Stimulated activated effector memory CD8-positive, alpha-beta T cell treated with anti-CD3 and anti-CD28 coated beads, Interleukin-12 subunit alpha, Interleukin-12 subunit beta, amount 100 ng/mL, for 72 hours (primary cell): Measurements from ENCODE around the gene MSL3.

Experiments
- ATAC-seq: fragments of 150-1000 bp; cut with Tn5 transposase; 2 replicates; pipeline ENCODE4 v1.10.0; 2021
- DNase-seq, 2 donors: peaks; one replicate each; pipeline ENCODE4 v3.0.0; 2021 to 2022; ENCODE audit warnings: low spot score in 2 of 2
- H3K27ac Mint-ChIP-seq: one replicate; pipeline ENCODE4 v1.8.0; 2022; ENCODE audit warnings: mild to moderate bottlenecking, mixed read lengths
- H3K36me3 Mint-ChIP-seq: one replicate; pipeline ENCODE4 v1.8.0; 2022; ENCODE audit warnings: mild to moderate bottlenecking, mixed read lengths
- H3K4me1 Mint-ChIP-seq: one replicate; pipeline ENCODE4 v1.8.0; 2022; ENCODE audit warnings: mixed read lengths
- H3K4me3 Mint-ChIP-seq: one replicate; pipeline ENCODE4 v1.8.0; 2022; ENCODE audit warnings: mild to moderate bottlenecking, mixed read lengths
- H3K9me3 Mint-ChIP-seq: one replicate; pipeline ENCODE4 v1.8.0; 2022; ENCODE audit warnings: mixed read lengths

Gene MSL3

GRCh38 chrX:11784543-11784942, 26.5 kb downstream of the MSL3 start:
- no peak for ATAC-seq
- no peak for DNase-seq
- Mint-ChIP-seq H3K27ac (no peak overlapping the region), H3K9me3 (no peaks in the 10 kb centered on the region), H3K4me3 (no peak overlapping the region), H3K36me3 (no peaks in the 10 kb centered on the region), H3K4me1 (no peaks in the 10 kb centered on the region)

DNA sequence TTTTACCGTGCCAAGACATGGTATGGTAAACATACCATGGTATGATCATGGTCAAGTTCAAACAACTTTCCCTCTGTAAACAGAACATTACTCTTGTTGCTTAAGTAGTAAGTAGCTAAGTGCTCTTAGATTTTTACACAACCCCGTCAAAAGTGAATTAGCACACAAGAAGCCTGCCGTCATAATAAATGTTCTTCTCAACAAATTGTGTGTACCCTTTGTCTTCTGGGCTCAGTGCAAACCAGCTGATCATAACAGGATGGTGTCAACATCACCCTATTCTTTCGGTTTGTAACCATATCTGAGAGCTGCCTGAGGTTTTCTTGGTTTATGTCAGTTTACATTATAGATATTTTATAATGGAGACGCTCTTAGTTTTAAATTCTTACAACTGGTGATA, 28.8 kb downstream of the MSL3 start:
- no peaks in the 10 kb centered on the region for H3K4me1 Mint-ChIP-seq
- H3K4me3 Mint-ChIP-seq, result peak overlapping the region; percentile 36
- H3K9me3 Mint-ChIP-seq, result no peaks in the 10 kb centered on the region
- H3K36me3 Mint-ChIP-seq, result no peaks in the 10 kb centered on the region
- ATAC-seq (peak; percentile 42), DNase-seq (no peak)
- H3K27ac Mint-ChIP-seq, result no peak overlapping the region

- H3K4me3 Mint-ChIP-seq, result peak overlapping the region; percentile 36
- no peak overlapping the region for H3K27ac Mint-ChIP-seq
- peak; percentile 70 for ATAC-seq
Observed at GRCh38 chrX:11787564-11787963, 29.5 kb downstream of the MSL3 start.

GRCh38 chrX:11789809-11790208, 31.8 kb downstream of the MSL3 start:
- H3K4me3 Mint-ChIP-seq, result no peak overlapping the region
- no peak for DNase-seq
- ATAC-seq, result no peak
- no peaks in the 10 kb centered on the region for H3K9me3 Mint-ChIP-seq
- H3K4me1 Mint-ChIP-seq, result peaks cover 18% of the 10 kb centered on the region
- no peak overlapping the region for H3K27ac Mint-ChIP-seq
- H3K36me3 Mint-ChIP-seq, result peaks cover 7% of the 10 kb centered on the region

More at GRCh38 chrX:11787564-11787963, 29.5 kb downstream of the MSL3 start:
- Mint-ChIP-seq H3K9me3 (no peaks in the 10 kb centered on the region), H3K36me3 (peaks cover 2% of the 10 kb centered on the region), H3K4me1 (peaks cover 4% of the 10 kb centered on the region)
- DNase-seq, result peak; percentile 33 to 77

DNA sequence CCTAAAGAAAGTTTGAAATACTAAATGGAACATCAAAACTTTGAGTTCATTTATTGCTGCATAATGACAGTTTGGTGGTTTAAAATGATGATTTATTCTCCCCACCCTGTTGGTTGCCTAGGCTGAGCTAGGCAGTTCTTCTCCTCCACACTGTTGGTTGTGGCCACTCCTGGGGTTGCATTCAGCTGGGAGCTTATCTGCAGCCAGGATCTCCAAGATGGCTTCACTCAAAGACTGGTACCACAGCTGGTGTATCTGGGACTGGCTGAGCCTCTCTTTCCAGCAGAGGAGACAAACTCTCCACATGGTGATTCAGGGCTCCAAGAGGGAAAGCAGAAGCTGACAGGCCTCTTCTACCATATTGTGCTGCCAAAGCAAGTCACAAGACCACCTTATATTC, 33.1 kb downstream of the MSL3 start:
- Mint-ChIP-seq H3K4me1 (peaks cover 18% of the 10 kb centered on the region), H3K27ac (peak overlapping the region; percentile 90), H3K36me3 (peaks cover 7% of the 10 kb centered on the region), H3K4me3 (no peak overlapping the region), H3K9me3 (no peaks in the 10 kb centered on the region)
- no peak for DNase-seq
- no peak for ATAC-seq

DNA sequence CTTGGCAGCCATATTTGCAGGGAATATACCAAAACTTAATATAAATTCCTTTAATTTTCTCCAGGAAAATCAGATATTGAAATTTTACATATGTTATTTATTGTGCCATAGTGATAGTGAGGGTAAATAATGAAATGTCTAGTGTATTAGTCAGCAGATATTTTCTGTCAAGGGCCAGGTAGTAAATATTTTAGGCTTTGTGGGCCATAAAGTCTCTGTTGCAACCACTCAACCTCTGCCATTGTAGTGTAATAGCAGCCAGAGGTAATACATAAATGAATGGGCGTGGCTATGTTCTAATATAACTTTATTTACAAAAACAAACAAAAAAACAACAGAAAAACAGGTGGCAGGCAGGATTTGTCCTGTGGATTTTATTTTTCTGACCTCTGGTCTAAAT, 33.5 kb downstream of the MSL3 start:
- Mint-ChIP-seq H3K4me3 (no peak overlapping the region), H3K9me3 (no peaks in the 10 kb centered on the region), H3K27ac (peak overlapping the region; percentile 90), H3K36me3 (peaks cover 7% of the 10 kb centered on the region), H3K4me1 (peaks cover 18% of the 10 kb centered on the region)
- no peak for ATAC-seq
- no peak for DNase-seq

DNA sequence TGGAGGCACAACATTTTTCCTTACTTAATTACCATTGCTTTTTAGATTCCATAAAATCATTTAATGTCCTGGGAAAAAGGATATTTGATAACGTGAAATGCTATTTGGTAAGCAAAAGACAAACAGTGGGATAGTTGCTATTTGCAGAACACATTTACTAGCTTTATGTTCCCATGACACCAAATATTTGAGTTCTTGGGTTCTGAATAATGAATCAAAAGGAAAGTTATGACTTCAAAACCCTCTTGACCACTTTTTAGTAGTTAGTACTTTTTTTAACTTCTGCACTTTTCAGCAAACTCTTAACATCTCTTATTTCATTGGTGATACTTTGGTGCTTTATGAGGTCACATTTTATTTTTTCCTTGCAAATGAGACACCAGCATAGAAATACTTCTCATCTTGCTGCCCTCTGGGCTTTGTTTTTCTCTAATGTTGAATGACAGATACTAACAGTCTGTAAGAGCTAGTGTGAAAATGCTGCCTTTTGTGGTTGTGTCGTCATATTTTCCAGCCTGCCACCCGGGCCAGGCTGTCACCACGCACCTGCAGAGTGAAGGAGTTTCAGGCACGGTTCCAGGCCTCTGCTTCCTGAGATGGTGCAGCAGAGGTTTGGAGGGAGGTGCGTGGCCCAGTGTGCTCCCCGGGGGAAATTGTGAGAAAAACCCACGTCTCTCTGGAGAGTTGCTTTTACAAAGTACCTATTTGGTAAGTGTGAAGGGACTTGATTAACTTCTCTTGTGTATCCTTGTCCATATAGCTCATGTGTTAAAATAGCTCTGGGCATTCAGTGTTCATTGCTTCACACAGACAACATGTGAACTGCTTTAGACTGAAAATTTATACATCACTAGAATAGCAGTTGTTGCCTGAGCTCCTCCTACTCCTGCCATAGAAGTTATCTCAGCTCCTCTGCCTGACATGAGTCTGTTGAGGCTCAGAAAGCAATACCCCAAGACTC, 34.7 kb downstream of the MSL3 start:
- H3K4me3 Mint-ChIP-seq, result peak overlapping the region; percentile 34
- H3K4me1 Mint-ChIP-seq, result peaks cover 18% of the 10 kb centered on the region
- no peaks in the 10 kb centered on the region for H3K9me3 Mint-ChIP-seq
- peak overlapping the region; percentile 90 for H3K27ac Mint-ChIP-seq
- H3K36me3 Mint-ChIP-seq, result peaks cover 7% of the 10 kb centered on the region
- ATAC-seq, result peak; percentile 97
- peak; percentile 22 to 55 for DNase-seq

DNA sequence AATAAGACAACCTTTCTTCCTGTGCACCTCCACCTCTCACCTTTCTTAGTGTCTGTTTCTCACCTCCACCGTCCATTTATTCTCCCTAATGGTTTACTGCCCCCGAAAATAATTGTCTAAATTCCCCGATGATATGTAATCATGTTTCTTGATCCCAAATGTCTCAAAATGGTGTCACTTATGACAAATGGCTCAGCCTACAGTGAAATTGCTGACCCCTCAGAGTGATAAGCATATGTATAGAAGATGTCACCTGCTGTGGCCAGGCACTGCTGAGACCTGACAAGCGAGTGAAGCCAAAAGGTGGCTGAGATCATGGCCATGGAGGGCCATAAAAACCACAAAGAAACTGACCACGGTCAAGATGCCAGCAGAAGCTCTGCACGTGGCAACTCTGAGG, 35.7 kb downstream of the MSL3 start:
- no peak for ATAC-seq
- Mint-ChIP-seq H3K4me1 (peaks cover 18% of the 10 kb centered on the region), H3K27ac (peak overlapping the region; percentile 90), H3K9me3 (no peaks in the 10 kb centered on the region), H3K4me3 (peak overlapping the region; percentile 34), H3K36me3 (peaks cover 7% of the 10 kb centered on the region)
- no peak for DNase-seq

GRCh38 chrX:11813341-11813740, 55.3 kb downstream of the MSL3 start:
- no peak overlapping the region for H3K27ac Mint-ChIP-seq
- no peak for DNase-seq
- no peaks in the 10 kb centered on the region for H3K36me3 Mint-ChIP-seq
- no peak overlapping the region for H3K4me3 Mint-ChIP-seq
- ATAC-seq, result no peak
- H3K9me3 Mint-ChIP-seq, result no peaks in the 10 kb centered on the region
- H3K4me1 Mint-ChIP-seq, result no peaks in the 10 kb centered on the region
